Esophagus squamous epithelium (tissue), 4 donors: ENCODE results near the gene DUOXA2.

Experiments used
- POLR2A ChIP-seq, 4 donors: fragments of 450-650 bp; IDR thresholded peaks; one replicate each; pipeline ENCODE4 v1.6.1; 2017; ENCODE audit warnings: antibody characterized with exemption in 4 of 4, mild to moderate bottlenecking in 4 of 4, moderate library complexity in 3 of 4
- TF ChIP-seq, protein P1 (sequence below), 6 experiments: fragments of 450-650 bp in 4 of 6; fragments of 200-600 bp in 2 of 6; sonication (generic) in 2 of 6; IDR thresholded peaks; one replicate each; pipeline ENCODE4 v1.5.1; 2016 to 2019; ENCODE audit warnings: antibody characterized with exemption in 6 of 6, mild to moderate bottlenecking in 4 of 6, moderate library complexity in 4 of 6

DNA sequence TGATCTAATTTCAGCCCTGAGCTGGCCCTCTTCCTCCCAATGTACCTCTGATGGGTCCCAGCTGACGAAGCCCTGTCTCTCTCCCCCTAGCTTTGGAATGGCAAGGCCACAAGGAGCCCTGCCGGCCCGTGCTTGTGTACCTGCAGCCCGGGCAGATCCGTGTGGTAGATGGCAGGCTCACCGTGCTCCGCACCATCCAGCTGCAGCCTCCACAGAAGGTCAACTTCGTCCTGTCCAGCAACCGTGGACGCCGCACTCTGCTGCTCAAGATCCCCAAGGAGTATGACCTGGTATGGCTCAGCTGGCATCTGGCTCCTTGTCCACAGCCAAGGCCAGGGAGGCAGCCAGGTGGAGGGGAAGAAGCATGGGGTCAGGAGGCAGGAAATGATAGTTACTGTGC lies 29.8 kb downstream of the DUOXA2 start:
- TF ChIP-seq, protein P1, sequence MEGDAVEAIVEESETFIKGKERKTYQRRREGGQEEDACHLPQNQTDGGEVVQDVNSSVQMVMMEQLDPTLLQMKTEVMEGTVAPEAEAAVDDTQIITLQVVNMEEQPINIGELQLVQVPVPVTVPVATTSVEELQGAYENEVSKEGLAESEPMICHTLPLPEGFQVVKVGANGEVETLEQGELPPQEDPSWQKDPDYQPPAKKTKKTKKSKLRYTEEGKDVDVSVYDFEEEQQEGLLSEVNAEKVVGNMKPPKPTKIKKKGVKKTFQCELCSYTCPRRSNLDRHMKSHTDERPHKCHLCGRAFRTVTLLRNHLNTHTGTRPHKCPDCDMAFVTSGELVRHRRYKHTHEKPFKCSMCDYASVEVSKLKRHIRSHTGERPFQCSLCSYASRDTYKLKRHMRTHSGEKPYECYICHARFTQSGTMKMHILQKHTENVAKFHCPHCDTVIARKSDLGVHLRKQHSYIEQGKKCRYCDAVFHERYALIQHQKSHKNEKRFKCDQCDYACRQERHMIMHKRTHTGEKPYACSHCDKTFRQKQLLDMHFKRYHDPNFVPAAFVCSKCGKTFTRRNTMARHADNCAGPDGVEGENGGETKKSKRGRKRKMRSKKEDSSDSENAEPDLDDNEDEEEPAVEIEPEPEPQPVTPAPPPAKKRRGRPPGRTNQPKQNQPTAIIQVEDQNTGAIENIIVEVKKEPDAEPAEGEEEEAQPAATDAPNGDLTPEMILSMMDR (IDR thresholded peaks at IDR 0.05): no peak
- no peak for TF ChIP-seq POLR2A (IDR thresholded peaks at IDR 0.05)
